Measurements from ENCODE around the gene HTR1A. TPM values are rescaled to one million over a fixed set of nuclear protein-coding genes. Genes with fewer than 3 reads are reported as not detected.

HTR1A gene
- total RNA-seq, 1 experiment from 2014 or later: not detected

- no peaks in the 10 kb centered on the region for H3K36me3 ChIP-seq (ENCODE audit: insufficient read depth, low read length, poor library complexity, severe bottlenecking)
- BruUV-seq (replicated peaks): no TSS peak
- H3K27ac ChIP-seq (ENCODE audit: low read depth, low read length, poor library complexity, severe bottlenecking): no peak overlapping the region
- peaks cover 55% of the 10 kb centered on the region for H3K27me3 ChIP-seq (replicated peaks; ENCODE audit: insufficient read depth, low read depth, low read length, poor library complexity)
- POLR2A ChIA-PET (ENCODE audit: low non-redundant PET): no interaction called here
- DNase-seq (ENCODE audit: low spot score): no peak
- H3K4me1 ChIP-seq (ENCODE audit: insufficient read depth, low read length, poor library complexity, severe bottlenecking): no peaks in the 10 kb centered on the region
- TF ChIP-seq CTCF (conservative IDR thresholded peaks at IDR 0.05; ENCODE audit: low read depth, low read length): no peak
- TF ChIP-seq EZH2 (IDR thresholded peaks at IDR 0.05; ENCODE audit: borderline replicate concordance, low read depth, low read length, poor library complexity, severe bottlenecking): no peak
- CTCF ChIA-PET: no interaction called here
- intact Hi-C loops (cut with micrococcal nuclease; ENCODE audit: unreplicated experiment): loop anchor here (10.0 kb wide), 3 partner anchors 484 to 1516 kb away; no protein-coding TSS in a partner anchor
- no peak overlapping the region for H3K4me3 ChIP-seq (ENCODE audit: low read depth, low read length, poor library complexity, severe bottlenecking)
- H3K9me3 ChIP-seq (ENCODE audit: low read depth, low read length, poor library complexity, severe bottlenecking): no peaks in the 10 kb centered on the region
These were observed 1.6 kb downstream of the HTR1A start for GRCh38 chr5:63960646-63961045.

GRCh38 chr5:63959177-63959982, 2.9 kb downstream of the HTR1A start:
- peak; percentile 15 for DNase-seq (ENCODE audit: low spot score)
- H3K36me3 ChIP-seq (ENCODE audit: insufficient read depth, low read length, poor library complexity, severe bottlenecking): no peaks in the 10 kb centered on the region
- BruUV-seq (replicated peaks): no TSS peak
- H3K4me1 ChIP-seq (ENCODE audit: insufficient read depth, low read length, poor library complexity, severe bottlenecking): no peaks in the 10 kb centered on the region
- TF ChIP-seq CTCF (conservative IDR thresholded peaks at IDR 0.05; ENCODE audit: low read depth, low read length) (no peak), EZH2 (IDR thresholded peaks at IDR 0.05; ENCODE audit: borderline replicate concordance, low read depth, low read length, poor library complexity, severe bottlenecking) (peak; percentile 48)
- ChIA-PET POLR2A (ENCODE audit: low non-redundant PET) (no interaction called here), CTCF (no interaction called here)
- intact Hi-C loops (cut with micrococcal nuclease; ENCODE audit: unreplicated experiment): no loop called here
- H3K27ac ChIP-seq (ENCODE audit: low read depth, low read length, poor library complexity, severe bottlenecking): no peak overlapping the region
- H3K27me3 ChIP-seq (replicated peaks; ENCODE audit: insufficient read depth, low read depth, low read length, poor library complexity): peaks cover 55% of the 10 kb centered on the region
- H3K4me3 ChIP-seq (ENCODE audit: low read depth, low read length, poor library complexity, severe bottlenecking): no peak overlapping the region
- H3K9me3 ChIP-seq (ENCODE audit: low read depth, low read length, poor library complexity, severe bottlenecking): no peaks in the 10 kb centered on the region

GRCh38 chr5:63958654-63959053, 3.6 kb downstream of the HTR1A start:
- ChIA-PET CTCF (no interaction called here), POLR2A (ENCODE audit: low non-redundant PET) (no interaction called here)
- Histone ChIP-seq H3K4me1 (ENCODE audit: insufficient read depth, low read length, poor library complexity, severe bottlenecking) (no peaks in the 10 kb centered on the region), H3K27me3 (replicated peaks; ENCODE audit: insufficient read depth, low read depth, low read length, poor library complexity) (peaks cover 55% of the 10 kb centered on the region), H3K4me3 (ENCODE audit: low read depth, low read length, poor library complexity, severe bottlenecking) (no peak overlapping the region), H3K27ac (ENCODE audit: low read depth, low read length, poor library complexity, severe bottlenecking) (no peak overlapping the region), H3K36me3 (ENCODE audit: insufficient read depth, low read length, poor library complexity, severe bottlenecking) (no peaks in the 10 kb centered on the region), H3K9me3 (ENCODE audit: low read depth, low read length, poor library complexity, severe bottlenecking) (no peaks in the 10 kb centered on the region)
- BruUV-seq (replicated peaks): no TSS peak
- DNase-seq (ENCODE audit: low spot score): no peak
- intact Hi-C loops (cut with micrococcal nuclease; ENCODE audit: unreplicated experiment): no loop called here
- TF ChIP-seq CTCF (conservative IDR thresholded peaks at IDR 0.05; ENCODE audit: low read depth, low read length) (no peak), EZH2 (IDR thresholded peaks at IDR 0.05; ENCODE audit: borderline replicate concordance, low read depth, low read length, poor library complexity, severe bottlenecking) (no peak)

Measured in A673 (cell line).